ENCODE data around the gene PBRM1. TPM values are rescaled to one million over a fixed set of nuclear protein-coding genes. Genes with fewer than 3 reads are reported as not detected.
A peak's percentile ranks its signal among the peaks of the same experiment; 100 is the strongest.

PBRM1 gene
- total RNA-seq, 4 donors from 2014 or later, result 22.5 to 152 (median 56.6) TPM

DNA sequence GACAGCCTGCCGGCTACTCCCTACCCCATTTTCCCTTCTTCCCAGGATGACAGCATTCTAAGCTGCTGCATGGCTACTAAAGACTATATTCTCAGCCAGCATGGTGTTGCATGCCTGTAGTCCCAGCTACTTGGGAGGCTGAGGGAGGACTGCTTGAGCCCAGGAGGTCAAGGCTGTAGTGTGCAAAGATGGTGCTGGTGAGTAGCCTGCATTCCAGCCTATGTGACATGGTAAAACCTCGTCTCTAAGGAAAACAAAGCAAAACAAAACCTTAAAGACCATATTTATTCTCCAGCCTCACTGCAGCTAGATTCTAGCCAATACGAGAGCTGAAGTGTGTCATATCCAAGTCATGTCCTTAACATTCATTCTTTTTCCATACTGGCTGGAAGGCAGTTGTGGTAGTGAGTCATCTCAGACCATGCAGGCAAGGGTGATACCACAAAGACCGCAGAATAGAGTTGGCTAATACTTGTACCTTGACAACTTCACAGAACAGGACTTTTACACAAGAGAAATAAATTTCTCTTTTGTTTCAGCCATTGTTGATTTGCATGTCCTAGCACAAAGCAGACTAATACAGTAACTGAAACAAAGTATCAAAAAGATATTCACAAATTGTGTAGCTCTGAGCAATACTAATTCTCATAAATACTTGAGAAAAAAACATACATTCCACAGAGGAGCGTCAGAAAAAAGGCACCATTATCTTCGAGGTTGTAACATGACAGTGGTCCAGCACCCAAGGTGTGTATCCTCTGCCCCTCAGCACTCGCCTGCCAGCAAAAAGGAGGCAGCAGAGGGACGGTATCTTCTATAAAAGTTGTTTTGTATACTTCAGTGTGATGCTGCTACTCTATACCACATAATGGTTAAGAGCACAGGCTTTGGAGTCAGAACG lies 14.8 kb downstream of the PBRM1 start:
- intact Hi-C loops (cut with DNase I; ENCODE audit: low total_unique reads), result no loop called here
- TF ChIP-seq POLR2A (IDR thresholded peaks at IDR 0.05), result no peak
- TF ChIP-seq, protein P1, sequence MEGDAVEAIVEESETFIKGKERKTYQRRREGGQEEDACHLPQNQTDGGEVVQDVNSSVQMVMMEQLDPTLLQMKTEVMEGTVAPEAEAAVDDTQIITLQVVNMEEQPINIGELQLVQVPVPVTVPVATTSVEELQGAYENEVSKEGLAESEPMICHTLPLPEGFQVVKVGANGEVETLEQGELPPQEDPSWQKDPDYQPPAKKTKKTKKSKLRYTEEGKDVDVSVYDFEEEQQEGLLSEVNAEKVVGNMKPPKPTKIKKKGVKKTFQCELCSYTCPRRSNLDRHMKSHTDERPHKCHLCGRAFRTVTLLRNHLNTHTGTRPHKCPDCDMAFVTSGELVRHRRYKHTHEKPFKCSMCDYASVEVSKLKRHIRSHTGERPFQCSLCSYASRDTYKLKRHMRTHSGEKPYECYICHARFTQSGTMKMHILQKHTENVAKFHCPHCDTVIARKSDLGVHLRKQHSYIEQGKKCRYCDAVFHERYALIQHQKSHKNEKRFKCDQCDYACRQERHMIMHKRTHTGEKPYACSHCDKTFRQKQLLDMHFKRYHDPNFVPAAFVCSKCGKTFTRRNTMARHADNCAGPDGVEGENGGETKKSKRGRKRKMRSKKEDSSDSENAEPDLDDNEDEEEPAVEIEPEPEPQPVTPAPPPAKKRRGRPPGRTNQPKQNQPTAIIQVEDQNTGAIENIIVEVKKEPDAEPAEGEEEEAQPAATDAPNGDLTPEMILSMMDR (IDR thresholded peaks at IDR 0.05), result no peak
- no peak overlapping the region for H3K4me3 ChIP-seq
- H3K4me1 ChIP-seq, result no peaks in the 10 kb centered on the region
- no peak for DNase-seq
- H3K27ac ChIP-seq, result peak overlapping the region in 1 of 2 donors; percentile 34
- no peaks in the 10 kb centered on the region for H3K27me3 ChIP-seq
- H3K9me3 ChIP-seq, result no peaks in the 10 kb centered on the region
- no peaks in the 10 kb centered on the region for H3K36me3 ChIP-seq

DNA sequence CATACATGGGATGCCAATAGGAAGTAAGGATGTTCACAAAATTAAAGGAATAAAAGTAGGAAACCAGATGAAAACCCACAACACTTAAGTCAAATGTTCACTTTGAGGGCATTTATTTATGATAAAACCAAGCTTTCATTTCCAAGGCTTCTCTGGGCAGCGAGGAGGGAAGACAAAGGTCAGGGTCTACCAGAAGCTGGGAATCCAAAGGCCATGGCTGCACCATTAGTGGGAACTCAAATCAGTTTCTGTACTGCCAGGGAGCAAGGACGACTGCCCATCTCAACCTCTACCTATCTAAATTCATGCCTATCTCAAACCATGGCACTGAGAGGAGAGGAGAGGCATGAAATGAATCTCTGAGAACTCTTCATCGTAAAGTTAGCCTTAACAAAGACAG lies 22.6 kb downstream of the PBRM1 start:
- H3K27me3 ChIP-seq, result no peaks in the 10 kb centered on the region
- H3K27ac ChIP-seq, result no peak overlapping the region
- H3K36me3 ChIP-seq, result no peaks in the 10 kb centered on the region
- no peak overlapping the region for H3K4me3 ChIP-seq
- H3K9me3 ChIP-seq, result no peaks in the 10 kb centered on the region
- TF ChIP-seq, protein P1 (IDR thresholded peaks at IDR 0.05), result no peak
- TF ChIP-seq POLR2A (IDR thresholded peaks at IDR 0.05), result no peak
- DNase-seq, result no peak
- intact Hi-C loops (cut with DNase I; ENCODE audit: low total_unique reads), result no loop called here
- no peaks in the 10 kb centered on the region for H3K4me1 ChIP-seq

DNA sequence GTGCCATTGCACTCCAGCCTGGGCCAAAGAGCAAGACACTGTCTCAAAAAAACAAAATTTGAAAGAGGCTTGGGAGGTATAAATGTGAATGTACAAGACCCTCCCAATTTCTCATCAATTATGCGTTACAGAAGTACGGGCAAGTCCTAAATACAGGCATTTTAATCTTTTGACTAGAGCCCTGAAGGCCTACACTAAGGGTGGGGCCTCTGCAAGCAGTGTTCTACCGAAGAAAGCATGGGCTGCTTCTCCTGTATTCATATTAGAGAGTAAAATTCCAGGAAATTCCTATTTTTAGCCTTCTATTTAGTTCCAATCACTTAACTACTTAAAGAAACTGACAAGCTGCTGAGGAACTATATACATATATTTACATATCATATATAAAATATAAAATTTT lies 25.7 kb downstream of the PBRM1 start:
- no peak overlapping the region for H3K4me3 ChIP-seq

DNA sequence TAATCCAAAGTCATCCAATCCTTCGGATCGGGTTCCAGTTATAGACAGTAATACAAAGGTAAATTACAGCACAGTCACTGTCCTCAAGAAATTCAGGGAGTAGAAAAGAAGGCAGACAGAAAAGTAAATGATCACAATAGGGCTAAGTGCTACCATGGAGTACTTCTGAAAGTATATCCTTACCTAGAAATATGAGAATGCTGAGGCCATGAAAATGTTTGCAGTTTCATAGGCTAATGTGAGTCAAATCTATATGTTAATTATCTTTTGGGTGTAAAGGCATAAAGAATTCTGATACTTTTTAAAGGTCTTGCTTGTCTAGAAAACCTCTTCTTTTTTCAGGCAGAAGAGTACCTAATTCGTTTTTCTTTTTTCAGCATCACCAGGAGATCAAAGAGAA lies 29.8 kb downstream of the PBRM1 start:
- intact Hi-C loops (cut with DNase I; ENCODE audit: low total_unique reads), result no loop called here
- Histone ChIP-seq H3K27me3 (no peaks in the 10 kb centered on the region), H3K9me3 (no peaks in the 10 kb centered on the region), H3K4me3 (no peak overlapping the region), H3K27ac (no peak overlapping the region), H3K36me3 (no peaks in the 10 kb centered on the region), H3K4me1 (no peaks in the 10 kb centered on the region)
- no peak for DNase-seq
- TF ChIP-seq, protein P1 (IDR thresholded peaks at IDR 0.05), result no peak

More for the DNA sequence above, 25.7 kb downstream of the PBRM1 start:
- H3K27me3 ChIP-seq, result no peaks in the 10 kb centered on the region
- DNase-seq, result no peak
- H3K27ac ChIP-seq, result no peak overlapping the region
- no peaks in the 10 kb centered on the region for H3K36me3 ChIP-seq
- no peaks in the 10 kb centered on the region for H3K9me3 ChIP-seq
- intact Hi-C loops (cut with DNase I; ENCODE audit: low total_unique reads), result no loop called here
- no peaks in the 10 kb centered on the region for H3K4me1 ChIP-seq
- TF ChIP-seq, protein P1 (IDR thresholded peaks at IDR 0.05), result no peak
- no peak for TF ChIP-seq POLR2A (IDR thresholded peaks at IDR 0.05)

DNA sequence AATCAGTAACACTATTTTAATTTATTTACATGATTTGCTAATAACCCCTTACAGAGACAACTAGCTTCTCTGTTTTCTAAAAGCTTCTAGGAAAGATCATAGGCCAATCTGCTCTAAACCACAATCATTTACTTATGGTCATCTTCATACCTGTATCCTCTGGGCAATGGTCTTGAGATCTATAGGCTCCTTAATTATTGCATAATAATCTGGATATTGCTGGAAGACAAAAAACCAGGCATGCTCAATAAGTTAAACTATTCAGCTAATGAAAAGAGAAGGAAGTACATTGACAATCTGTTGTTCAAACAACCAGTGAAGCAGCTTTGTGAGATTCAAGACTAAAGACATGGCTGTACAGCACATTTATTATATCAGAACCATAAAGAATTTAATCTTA lies 34.1 kb downstream of the PBRM1 start:
- H3K9me3 ChIP-seq, result no peaks in the 10 kb centered on the region
- no peaks in the 10 kb centered on the region for H3K27me3 ChIP-seq
- no peaks in the 10 kb centered on the region for H3K4me1 ChIP-seq
- no peak overlapping the region for H3K27ac ChIP-seq
- H3K4me3 ChIP-seq, result no peak overlapping the region
- DNase-seq, result no peak
- TF ChIP-seq, protein P1 (IDR thresholded peaks at IDR 0.05), result no peak
- no peak for TF ChIP-seq POLR2A (IDR thresholded peaks at IDR 0.05)
- no peaks in the 10 kb centered on the region for H3K36me3 ChIP-seq
- intact Hi-C loops (cut with DNase I; ENCODE audit: low total_unique reads), result no loop called here
